Testis (tissue), 3 donors: ENCODE data around the gene BLVRA. TPM values are rescaled to one million over a fixed set of nuclear protein-coding genes. Genes with fewer than 3 reads are reported as not detected.
A peak's percentile ranks its signal among the peaks of the same experiment; 100 is the strongest.

Source experiments
- DNase-seq: peaks from one replicate; pipeline ENCODE4 v3.0.0-alpha.2; 2019
- H3K27ac ChIP-seq, 2 donors: fragments of 200-600 bp; sonication (generic); one replicate each; pipeline ENCODE4 v1.5.1; 2019
- H3K27me3 ChIP-seq: fragments of 200-600 bp; sonication (generic); one replicate; pipeline ENCODE4 v1.5.1; 2019
- H3K36me3 ChIP-seq: fragments of 200-600 bp; sonication (generic); one replicate; pipeline ENCODE4 v1.5.1; 2017; ENCODE audit warnings: low read depth; ENCODE audit errors: missing control alignments
- H3K4me1 ChIP-seq: fragments of 200-600 bp; sonication (generic); one replicate; pipeline ENCODE4 v1.5.1; 2019
- H3K4me3 ChIP-seq, 2 donors: fragments of 200-600 bp; sonication (generic); one replicate each; pipeline ENCODE4 v1.5.1; 2017 to 2019
- H3K9me3 ChIP-seq: fragments of 200-600 bp; sonication (generic); one replicate; pipeline ENCODE4 v1.5.1; 2017
- CTCF ChIP-seq, 3 experiments: fragments of 450-650 bp in 2 of 3; fragments of 200-600 bp in 1 of 3; sonication (generic) in 1 of 3; IDR thresholded peaks; one replicate each; pipeline ENCODE4 v1.5.1; 2016 to 2019; ENCODE audit warnings: antibody characterized with exemption in 3 of 3, mild to moderate bottlenecking in 2 of 3, moderate library complexity in 1 of 3
- POLR2A ChIP-seq: fragments of 450-650 bp; IDR thresholded peaks from one replicate; pipeline ENCODE4 v1.6.1; 2017; ENCODE audit warnings: antibody characterized with exemption, mild to moderate bottlenecking, moderate library complexity
- WGBS, 2 donors: methylation state at CpG; one replicate each; pipeline ENCODE4 v1.1.5; 2018; 5-methylcytosine and 5-hydroxymethylcytosine counted together
- intact Hi-C: fragments of 100-400 bp; cut with DNase I; formaldehyde crosslinking; loops from one replicate; pipeline ENCODE4 v1.15.1; 2023; ENCODE audit warnings: low total_unique reads
- polyA plus RNA-seq: library from polyadenylated mRNA; stranded (reverse); fragments of 350-450 nt; fragmentation: Illumina TruSeq; extraction: RNeasy Lipid Tissue Mini Kit (QIAGEN cat#74804); gene quantifications from one replicate; pipeline ENCODE4 v1.2.3, GENCODE V29; 2014; ENCODE audit warnings: low read depth, low replicate concordance; ENCODE audit not compliant: insufficient read depth
- total RNA-seq, 2 donors: library from RNA; depleted of rRNA; stranded (reverse); fragments of >200 nt; gene quantifications; one replicate each; pipeline ENCODE4 v1.2.3, GENCODE V29; 2016

BLVRA gene
- total and polyA plus RNA-seq, 3 donors from 2014 or later, result 16.8 to 33.7 (median 20.2) TPM

GRCh38 chr7:43792471-43793150 lies 34.1 kb downstream of the BLVRA start:
- intact Hi-C loops, result no loop called here
- 58 to 70% methylated on average over 6 of the region's 6 CpGs for WGBS, 2 donors
- Histone ChIP-seq H3K4me3 (no peak overlapping the region), H3K27ac (no peak overlapping the region), H3K27me3 (no peaks in the 10 kb centered on the region), H3K36me3 (no peaks in the 10 kb centered on the region), H3K4me1 (no peaks in the 10 kb centered on the region), H3K9me3 (no peaks in the 10 kb centered on the region)
- peak; percentile 31 for DNase-seq
- TF ChIP-seq POLR2A, result no peak
- TF ChIP-seq CTCF (IDR thresholded peaks at IDR 0.05), result no peak

- H3K27ac ChIP-seq, result no peak overlapping the region
- DNase-seq, result no peak
- no peaks in the 10 kb centered on the region for H3K27me3 ChIP-seq
- intact Hi-C loops, result no loop called here
- no peak for TF ChIP-seq POLR2A
- TF ChIP-seq CTCF (IDR thresholded peaks at IDR 0.05), result no peak
- no peaks in the 10 kb centered on the region for H3K9me3 ChIP-seq
- H3K4me3 ChIP-seq, result no peak overlapping the region
- H3K36me3 ChIP-seq, result no peaks in the 10 kb centered on the region
- no peaks in the 10 kb centered on the region for H3K4me1 ChIP-seq
- WGBS, 2 donors, result 80 to 94% methylated on average over 4 of the region's 4 CpGs
These were observed 41.1 kb downstream of the BLVRA start for GRCh38 chr7:43799605-43800004.

GRCh38 chr7:43803865-43804264 lies 45.4 kb downstream of the BLVRA start:
- H3K36me3 ChIP-seq, result no peaks in the 10 kb centered on the region
- no peaks in the 10 kb centered on the region for H3K9me3 ChIP-seq
- no peaks in the 10 kb centered on the region for H3K27me3 ChIP-seq
- no peak for DNase-seq
- H3K4me3 ChIP-seq, result no peak overlapping the region
- intact Hi-C loops, result no loop called here
- H3K4me1 ChIP-seq, result no peaks in the 10 kb centered on the region
- WGBS, 2 donors, result 89 to 96% methylated on average over 1 to 2 of the region's 2 CpGs
- H3K27ac ChIP-seq, result no peak overlapping the region
- TF ChIP-seq CTCF (IDR thresholded peaks at IDR 0.05) (no peak), POLR2A (no peak)

GRCh38 chr7:43808410-43808809 lies 49.9 kb downstream of the BLVRA start:
- H3K9me3 ChIP-seq, result no peaks in the 10 kb centered on the region
- H3K4me3 ChIP-seq, result no peak overlapping the region
- WGBS, 2 donors, result 85 to 88% methylated on average over 11 of the region's 11 CpGs
- no peaks in the 10 kb centered on the region for H3K36me3 ChIP-seq
- no peaks in the 10 kb centered on the region for H3K4me1 ChIP-seq
- no peak for TF ChIP-seq CTCF (IDR thresholded peaks at IDR 0.05)
- TF ChIP-seq POLR2A, result no peak
- no peaks in the 10 kb centered on the region for H3K27me3 ChIP-seq
- intact Hi-C loops, result no loop called here
- H3K27ac ChIP-seq, result no peak overlapping the region
- DNase-seq, result no peak
